HL-60 (cell line): ENCODE data around the gene ACSF3.
A peak's percentile ranks its signal among the peaks of the same experiment; 100 is the strongest.

Experiments
- DNase-seq, 2 experiments: peaks; one replicate each; pipeline ENCODE4 v3.0.0-alpha.2; 2010 to 2020; ENCODE audit warnings: low read depth in 1 of 2, low spot score in 1 of 2
- H3K27ac ChIP-seq: fragments of 250-450 bp; sonication (Bioruptor Pico); replicated peaks from 2 replicates; pipeline ENCODE4 v1.5.1; 2020; ENCODE audit warnings: mild to moderate bottlenecking, moderate library complexity
- H3K27me3 ChIP-seq: fragments of 250-450 bp; sonication (Bioruptor Pico); 2 replicates; pipeline ENCODE4 v1.5.1; 2021; ENCODE audit warnings: mild to moderate bottlenecking, moderate library complexity; ENCODE audit not compliant: insufficient read depth, poor library complexity, severe bottlenecking
- H3K4me3 ChIP-seq: replicated peaks from 2 replicates; pipeline ENCODE4 v1.5.1; 2011; ENCODE audit warnings: mild to moderate bottlenecking, control low read depth, low read length; ENCODE audit not compliant: insufficient read depth
- GABPA ChIP-seq: IDR thresholded peaks from 2 replicates; pipeline ENCODE4 v1.6.1; 2012; ENCODE audit warnings: low read depth
- POLR2AphosphoS5 ChIP-seq: IDR thresholded peaks from 2 replicates; pipeline ENCODE4 v1.6.1; 2012; ENCODE audit warnings: low read depth
- SPI1 ChIP-seq: IDR thresholded peaks from 2 replicates; pipeline ENCODE4 v1.6.1; 2012; ENCODE audit warnings: low read depth, mild to moderate bottlenecking, borderline replicate concordance
- TF ChIP-seq, protein P1 (sequence below): IDR thresholded peaks from one replicate; pipeline ENCODE4 v1.5.1; 2011; ENCODE audit warnings: low read length, control low read depth, inconsistent platforms; ENCODE audit not compliant: insufficient read depth
- TF ChIP-seq, protein P2 (sequence below): IDR thresholded peaks from 2 replicates; pipeline ENCODE4 v1.6.1; 2012; ENCODE audit warnings: low read depth; ENCODE audit not compliant: insufficient replicate concordance

Gene ACSF3

DNA sequence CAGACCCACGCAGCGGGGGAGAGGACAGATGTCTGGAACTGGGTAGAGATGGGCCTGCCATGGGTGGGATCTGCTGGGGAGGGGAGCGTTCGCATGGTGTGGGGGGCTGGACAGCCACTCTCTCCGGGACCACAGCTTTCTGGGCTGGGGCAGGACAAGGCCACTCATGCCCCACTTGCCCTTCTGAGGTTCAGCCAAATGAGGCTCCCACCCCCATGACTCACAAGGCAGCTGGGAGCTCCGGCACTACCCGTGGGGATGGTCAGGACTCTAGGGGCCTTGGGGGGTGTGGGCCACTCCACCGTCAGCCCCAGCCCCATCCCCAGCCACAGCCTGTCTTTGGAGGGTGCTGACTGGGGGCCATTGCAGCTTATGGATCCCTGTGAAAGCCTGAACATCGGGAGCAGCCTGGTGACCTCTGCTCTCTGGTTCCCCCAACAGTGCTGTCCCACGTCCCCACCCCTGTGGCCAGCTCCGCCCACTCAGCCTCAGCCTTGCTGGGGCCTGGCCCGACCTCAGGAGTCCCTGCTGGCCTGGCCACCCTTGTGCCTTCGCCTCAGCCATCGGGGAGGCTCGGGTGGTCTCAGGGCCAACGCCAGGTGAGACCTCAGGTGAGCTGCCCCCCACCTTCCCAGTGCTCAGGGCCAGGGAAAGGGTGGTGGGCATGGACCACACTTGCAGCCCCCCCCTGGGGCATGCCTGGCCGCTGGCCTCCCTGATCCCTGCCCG is 73.2 kb downstream of the ACSF3 start:
- H3K27ac ChIP-seq = no peak overlapping the region

DNA sequence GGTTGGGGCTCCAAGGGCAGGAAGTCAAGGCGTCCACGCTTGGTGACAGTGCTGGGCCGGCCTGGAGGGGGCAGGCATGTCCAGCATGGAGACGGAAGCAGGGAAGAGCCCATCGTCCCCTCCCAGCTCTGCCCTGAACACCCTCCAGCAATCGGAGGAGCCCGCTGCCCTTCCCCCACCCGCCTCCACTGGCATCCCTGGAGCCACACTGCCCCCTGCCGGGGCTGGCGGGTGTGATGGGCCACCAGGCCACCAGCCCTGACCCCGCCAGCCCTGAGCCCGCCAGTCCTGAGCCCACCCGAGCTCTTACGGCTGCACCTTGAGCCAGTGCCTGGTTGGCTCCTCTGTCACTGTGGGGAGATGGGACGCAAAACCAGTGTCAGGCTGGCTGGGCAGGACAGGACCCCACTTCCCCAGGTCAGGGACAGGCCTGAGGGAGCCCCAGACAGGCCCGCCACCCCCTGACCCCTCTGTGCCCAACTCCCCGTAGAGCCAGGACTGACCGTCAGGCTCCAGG is 73.8 kb downstream of the ACSF3 start:
- H3K4me3 ChIP-seq = no peak overlapping the region
- H3K27ac ChIP-seq = no peak overlapping the region
- no peaks in the 10 kb centered on the region for H3K27me3 ChIP-seq
- DNase-seq = peak; percentile 58 to 67
- TF ChIP-seq, protein P1, sequence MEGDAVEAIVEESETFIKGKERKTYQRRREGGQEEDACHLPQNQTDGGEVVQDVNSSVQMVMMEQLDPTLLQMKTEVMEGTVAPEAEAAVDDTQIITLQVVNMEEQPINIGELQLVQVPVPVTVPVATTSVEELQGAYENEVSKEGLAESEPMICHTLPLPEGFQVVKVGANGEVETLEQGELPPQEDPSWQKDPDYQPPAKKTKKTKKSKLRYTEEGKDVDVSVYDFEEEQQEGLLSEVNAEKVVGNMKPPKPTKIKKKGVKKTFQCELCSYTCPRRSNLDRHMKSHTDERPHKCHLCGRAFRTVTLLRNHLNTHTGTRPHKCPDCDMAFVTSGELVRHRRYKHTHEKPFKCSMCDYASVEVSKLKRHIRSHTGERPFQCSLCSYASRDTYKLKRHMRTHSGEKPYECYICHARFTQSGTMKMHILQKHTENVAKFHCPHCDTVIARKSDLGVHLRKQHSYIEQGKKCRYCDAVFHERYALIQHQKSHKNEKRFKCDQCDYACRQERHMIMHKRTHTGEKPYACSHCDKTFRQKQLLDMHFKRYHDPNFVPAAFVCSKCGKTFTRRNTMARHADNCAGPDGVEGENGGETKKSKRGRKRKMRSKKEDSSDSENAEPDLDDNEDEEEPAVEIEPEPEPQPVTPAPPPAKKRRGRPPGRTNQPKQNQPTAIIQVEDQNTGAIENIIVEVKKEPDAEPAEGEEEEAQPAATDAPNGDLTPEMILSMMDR = peak; percentile 53
- TF ChIP-seq, protein P2, sequence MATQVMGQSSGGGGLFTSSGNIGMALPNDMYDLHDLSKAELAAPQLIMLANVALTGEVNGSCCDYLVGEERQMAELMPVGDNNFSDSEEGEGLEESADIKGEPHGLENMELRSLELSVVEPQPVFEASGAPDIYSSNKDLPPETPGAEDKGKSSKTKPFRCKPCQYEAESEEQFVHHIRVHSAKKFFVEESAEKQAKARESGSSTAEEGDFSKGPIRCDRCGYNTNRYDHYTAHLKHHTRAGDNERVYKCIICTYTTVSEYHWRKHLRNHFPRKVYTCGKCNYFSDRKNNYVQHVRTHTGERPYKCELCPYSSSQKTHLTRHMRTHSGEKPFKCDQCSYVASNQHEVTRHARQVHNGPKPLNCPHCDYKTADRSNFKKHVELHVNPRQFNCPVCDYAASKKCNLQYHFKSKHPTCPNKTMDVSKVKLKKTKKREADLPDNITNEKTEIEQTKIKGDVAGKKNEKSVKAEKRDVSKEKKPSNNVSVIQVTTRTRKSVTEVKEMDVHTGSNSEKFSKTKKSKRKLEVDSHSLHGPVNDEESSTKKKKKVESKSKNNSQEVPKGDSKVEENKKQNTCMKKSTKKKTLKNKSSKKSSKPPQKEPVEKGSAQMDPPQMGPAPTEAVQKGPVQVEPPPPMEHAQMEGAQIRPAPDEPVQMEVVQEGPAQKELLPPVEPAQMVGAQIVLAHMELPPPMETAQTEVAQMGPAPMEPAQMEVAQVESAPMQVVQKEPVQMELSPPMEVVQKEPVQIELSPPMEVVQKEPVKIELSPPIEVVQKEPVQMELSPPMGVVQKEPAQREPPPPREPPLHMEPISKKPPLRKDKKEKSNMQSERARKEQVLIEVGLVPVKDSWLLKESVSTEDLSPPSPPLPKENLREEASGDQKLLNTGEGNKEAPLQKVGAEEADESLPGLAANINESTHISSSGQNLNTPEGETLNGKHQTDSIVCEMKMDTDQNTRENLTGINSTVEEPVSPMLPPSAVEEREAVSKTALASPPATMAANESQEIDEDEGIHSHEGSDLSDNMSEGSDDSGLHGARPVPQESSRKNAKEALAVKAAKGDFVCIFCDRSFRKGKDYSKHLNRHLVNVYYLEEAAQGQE = no peak

More for the DNA sequence above, 73.2 kb downstream of the ACSF3 start:
- TF ChIP-seq SPI1 (no peak), GABPA (no peak), POLR2AphosphoS5 (no peak)
- TF ChIP-seq, protein P2 = no peak
- TF ChIP-seq, protein P1 = no peak
- no peak overlapping the region for H3K4me3 ChIP-seq
- DNase-seq = no peak
- no peaks in the 10 kb centered on the region for H3K27me3 ChIP-seq

DNA sequence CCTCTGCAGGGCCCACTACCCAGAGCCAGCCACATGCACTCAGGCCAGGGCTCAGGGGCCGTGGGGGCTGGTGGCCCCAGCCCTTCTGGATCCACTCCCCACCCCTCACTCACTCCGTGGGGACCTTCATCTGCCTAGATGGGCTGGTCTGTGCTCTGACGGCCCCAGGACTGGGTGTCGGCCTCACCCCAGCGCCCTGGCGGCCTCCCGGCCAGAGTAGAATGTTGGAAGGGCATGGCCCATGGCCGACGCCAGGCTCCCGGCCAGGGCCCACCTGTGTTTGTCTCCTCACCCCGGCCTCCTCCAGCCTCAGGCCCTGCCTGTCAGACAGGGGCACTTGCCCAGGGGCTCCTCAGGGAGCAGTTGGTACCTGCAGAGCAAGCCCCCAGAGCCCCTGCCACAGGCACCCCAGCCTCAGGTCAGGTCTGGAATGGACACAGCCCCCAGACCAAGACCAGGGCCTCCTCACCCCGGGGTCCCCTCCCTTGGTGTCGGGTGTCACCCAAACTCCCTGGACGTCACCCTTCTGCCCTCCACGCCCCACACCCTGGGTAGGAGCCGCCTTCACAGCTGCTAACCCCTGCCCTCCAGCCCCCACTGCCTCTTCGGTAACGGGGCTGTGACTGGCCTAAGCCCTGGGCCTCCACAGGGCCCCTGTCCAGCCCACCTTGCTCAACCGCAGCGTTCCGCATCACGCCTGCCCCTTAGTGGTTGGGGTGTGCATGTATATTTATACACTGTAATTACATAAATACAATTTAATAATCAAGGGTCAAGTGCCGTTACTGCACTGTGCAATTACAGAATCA is 74.9 kb downstream of the ACSF3 start:
- TF ChIP-seq, protein P2 = no peak
- Histone ChIP-seq H3K27ac (no peak overlapping the region), H3K27me3 (no peaks in the 10 kb centered on the region), H3K4me3 (no peak overlapping the region)
- DNase-seq = no peak
